HEK293 (cell line): ENCODE data around the gene VEPH1.

Experiments
- AEBP2 ChIP-seq: fragments of 450-650 bp; formaldehyde crosslinking; IDR thresholded peaks from 2 replicates; pipeline ENCODE4 v1.5.1; 2016; ENCODE audit warnings: missing biosample characterization, missing genetic modification characterization, borderline replicate concordance
- CTCF ChIP-seq: fragments of 450-650 bp; formaldehyde crosslinking; IDR thresholded peaks from 2 replicates; pipeline ENCODE4 v1.5.1; 2016; ENCODE audit warnings: missing biosample characterization, missing genetic modification characterization
- YY1 ChIP-seq: fragments of 450-650 bp; formaldehyde crosslinking; IDR thresholded peaks from 2 replicates; pipeline ENCODE4 v1.5.1; 2018; ENCODE audit warnings: missing biosample characterization, missing genetic modification characterization
- ZNF2 ChIP-seq: fragments of 450-650 bp; formaldehyde crosslinking; IDR thresholded peaks from 2 replicates; pipeline ENCODE4 v1.5.1; 2016; ENCODE audit warnings: missing biosample characterization, missing genetic modification characterization
- ZNF398 ChIP-seq: fragments of 450-650 bp; formaldehyde crosslinking; IDR thresholded peaks from 2 replicates; pipeline ENCODE4 v1.5.1; 2017; ENCODE audit warnings: missing biosample characterization, missing genetic modification characterization
- ZNF510 ChIP-seq: fragments of 450-650 bp; formaldehyde crosslinking; IDR thresholded peaks from 2 replicates; pipeline ENCODE4 v1.5.1; 2018; ENCODE audit warnings: mild to moderate bottlenecking, missing genetic modification characterization, missing biosample characterization; ENCODE audit not compliant: insufficient replicate concordance
- ZNF596 ChIP-seq: fragments of 450-650 bp; IDR thresholded peaks from 2 replicates; pipeline ENCODE4 v1.5.0; 2018; ENCODE audit warnings: missing biosample characterization, mild to moderate bottlenecking, missing genetic modification characterization, moderate library complexity
- ZNF785 ChIP-seq: fragments of 450-650 bp; formaldehyde crosslinking; IDR thresholded peaks from 2 replicates; pipeline ENCODE4 v1.5.1; 2016; ENCODE audit warnings: missing biosample characterization, missing genetic modification characterization
- ZSCAN5A ChIP-seq: fragments of 450-650 bp; formaldehyde crosslinking; IDR thresholded peaks from 2 replicates; pipeline ENCODE4 v1.5.1; 2016; ENCODE audit warnings: missing biosample characterization, missing genetic modification characterization

GRCh38 chr3:157231071-157231470, 272.1 kb downstream of the VEPH1 start:
- no peak for TF ChIP-seq YY1 (tag by site-specific recombination)
- TF ChIP-seq ZNF398, result no peak
- TF ChIP-seq CTCF, result no peak
- TF ChIP-seq ZNF596 (tag by site-specific recombination), result no peak
- TF ChIP-seq ZNF510 (tag by site-specific recombination), result no peak
- TF ChIP-seq ZNF2 (tag by site-specific recombination), result no peak
- TF ChIP-seq ZNF785 (tag by site-specific recombination), result no peak
- no peak for TF ChIP-seq AEBP2 (tag by site-specific recombination)
- TF ChIP-seq ZSCAN5A, result no peak
